HFF-Myc (cell line): ENCODE results near the gene UBAC2.

ENCODE experiments used
- DNase-seq: peaks from one replicate; pipeline ENCODE4 v3.0.0-alpha.2; 2011; ENCODE audit warnings: low read depth; ENCODE audit errors: extremely low read depth
- H3K4me3 ChIP-seq: replicated peaks from 2 replicates; pipeline ENCODE4 v1.5.1; 2011; ENCODE audit warnings: low read depth, mild to moderate bottlenecking, control low read depth, low read length
- TF ChIP-seq, protein P1 (sequence below): IDR thresholded peaks from 2 replicates; pipeline ENCODE4 v1.5.1; 2012; ENCODE audit warnings: mild to moderate bottlenecking, low read depth, low read length, control low read depth; ENCODE audit errors: missing control alignments

Gene UBAC2

DNA sequence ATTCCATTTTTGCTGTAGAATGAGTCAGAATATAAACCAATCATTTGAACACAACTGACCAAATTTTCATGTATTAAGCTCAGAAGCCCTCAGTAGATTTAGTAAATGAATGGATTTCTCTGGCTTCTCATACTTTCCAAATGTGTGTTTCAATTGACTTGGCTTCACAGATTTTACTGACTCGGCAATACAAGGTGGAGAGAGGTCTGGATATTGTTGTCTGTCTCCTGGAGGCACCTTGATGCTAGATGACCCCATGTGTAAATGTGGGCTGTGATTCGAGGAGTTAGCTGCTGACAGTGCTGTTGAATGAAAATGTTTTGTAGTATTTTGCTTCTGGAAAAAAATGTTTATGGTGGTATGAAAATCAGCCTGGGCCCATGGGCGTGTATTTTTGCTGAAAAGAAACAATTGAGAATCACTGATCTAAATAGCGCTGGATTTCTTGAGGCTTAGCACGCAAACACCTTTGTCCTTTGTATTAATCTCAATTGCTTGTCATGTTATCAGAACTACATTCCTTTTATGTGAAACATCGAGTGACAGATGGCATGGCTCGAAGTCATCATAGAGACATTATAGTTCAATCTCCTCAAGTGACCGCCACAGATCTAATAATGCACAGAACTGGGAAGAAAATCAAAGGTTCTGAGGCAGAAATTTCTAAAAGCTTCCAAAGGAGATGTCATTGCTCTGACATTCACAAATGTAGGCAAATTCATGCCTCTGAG is 41.2 kb upstream of the UBAC2 start:
- DNase-seq = no peak
- TF ChIP-seq, protein P1, sequence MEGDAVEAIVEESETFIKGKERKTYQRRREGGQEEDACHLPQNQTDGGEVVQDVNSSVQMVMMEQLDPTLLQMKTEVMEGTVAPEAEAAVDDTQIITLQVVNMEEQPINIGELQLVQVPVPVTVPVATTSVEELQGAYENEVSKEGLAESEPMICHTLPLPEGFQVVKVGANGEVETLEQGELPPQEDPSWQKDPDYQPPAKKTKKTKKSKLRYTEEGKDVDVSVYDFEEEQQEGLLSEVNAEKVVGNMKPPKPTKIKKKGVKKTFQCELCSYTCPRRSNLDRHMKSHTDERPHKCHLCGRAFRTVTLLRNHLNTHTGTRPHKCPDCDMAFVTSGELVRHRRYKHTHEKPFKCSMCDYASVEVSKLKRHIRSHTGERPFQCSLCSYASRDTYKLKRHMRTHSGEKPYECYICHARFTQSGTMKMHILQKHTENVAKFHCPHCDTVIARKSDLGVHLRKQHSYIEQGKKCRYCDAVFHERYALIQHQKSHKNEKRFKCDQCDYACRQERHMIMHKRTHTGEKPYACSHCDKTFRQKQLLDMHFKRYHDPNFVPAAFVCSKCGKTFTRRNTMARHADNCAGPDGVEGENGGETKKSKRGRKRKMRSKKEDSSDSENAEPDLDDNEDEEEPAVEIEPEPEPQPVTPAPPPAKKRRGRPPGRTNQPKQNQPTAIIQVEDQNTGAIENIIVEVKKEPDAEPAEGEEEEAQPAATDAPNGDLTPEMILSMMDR = no peak

DNA sequence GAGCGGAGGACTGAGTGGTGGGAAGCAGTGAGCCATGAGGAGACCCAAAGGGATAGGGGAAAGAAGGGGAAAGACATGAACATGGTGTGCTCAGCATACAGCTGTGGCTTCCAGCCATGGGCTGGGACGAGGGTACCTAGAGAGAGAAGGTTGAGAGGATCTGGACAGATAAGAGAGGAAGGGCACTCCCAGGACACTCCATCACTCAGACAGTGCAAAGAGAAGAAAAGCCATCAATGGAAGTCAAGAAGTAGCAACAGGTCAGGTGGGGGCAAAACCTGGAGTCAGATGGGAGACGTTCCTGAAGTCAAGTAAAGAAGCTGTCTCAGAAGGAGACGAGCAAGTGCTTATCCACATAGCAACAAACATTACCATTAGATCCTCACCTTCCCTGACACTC is 40.2 kb upstream of the UBAC2 start:
- H3K4me3 ChIP-seq = no peak overlapping the region
- DNase-seq = no peak
- TF ChIP-seq, protein P1 = no peak

More for the DNA sequence above, 41.2 kb upstream of the UBAC2 start:
- no peak overlapping the region for H3K4me3 ChIP-seq

DNA sequence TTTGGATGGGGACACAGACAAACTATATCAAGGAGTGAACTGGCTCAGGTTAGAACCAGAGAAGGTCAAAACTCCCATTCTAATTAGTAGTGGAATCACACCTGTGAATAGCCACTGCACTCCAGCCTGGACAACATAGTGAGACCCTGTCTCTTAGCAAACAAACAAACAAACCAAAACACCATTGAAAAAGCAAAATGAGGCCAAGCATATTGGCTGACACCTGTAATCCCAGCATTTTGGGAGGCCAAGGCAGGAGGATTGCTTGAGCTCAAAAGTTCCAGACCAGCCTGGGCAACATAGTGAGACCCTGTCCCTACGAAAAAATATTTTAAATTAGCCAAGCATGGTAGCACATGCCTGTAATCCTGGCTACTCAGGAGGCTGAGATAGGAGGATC is 39.1 kb upstream of the UBAC2 start:
- no peak for DNase-seq
- no peak overlapping the region for H3K4me3 ChIP-seq
- TF ChIP-seq, protein P1 = no peak

DNA sequence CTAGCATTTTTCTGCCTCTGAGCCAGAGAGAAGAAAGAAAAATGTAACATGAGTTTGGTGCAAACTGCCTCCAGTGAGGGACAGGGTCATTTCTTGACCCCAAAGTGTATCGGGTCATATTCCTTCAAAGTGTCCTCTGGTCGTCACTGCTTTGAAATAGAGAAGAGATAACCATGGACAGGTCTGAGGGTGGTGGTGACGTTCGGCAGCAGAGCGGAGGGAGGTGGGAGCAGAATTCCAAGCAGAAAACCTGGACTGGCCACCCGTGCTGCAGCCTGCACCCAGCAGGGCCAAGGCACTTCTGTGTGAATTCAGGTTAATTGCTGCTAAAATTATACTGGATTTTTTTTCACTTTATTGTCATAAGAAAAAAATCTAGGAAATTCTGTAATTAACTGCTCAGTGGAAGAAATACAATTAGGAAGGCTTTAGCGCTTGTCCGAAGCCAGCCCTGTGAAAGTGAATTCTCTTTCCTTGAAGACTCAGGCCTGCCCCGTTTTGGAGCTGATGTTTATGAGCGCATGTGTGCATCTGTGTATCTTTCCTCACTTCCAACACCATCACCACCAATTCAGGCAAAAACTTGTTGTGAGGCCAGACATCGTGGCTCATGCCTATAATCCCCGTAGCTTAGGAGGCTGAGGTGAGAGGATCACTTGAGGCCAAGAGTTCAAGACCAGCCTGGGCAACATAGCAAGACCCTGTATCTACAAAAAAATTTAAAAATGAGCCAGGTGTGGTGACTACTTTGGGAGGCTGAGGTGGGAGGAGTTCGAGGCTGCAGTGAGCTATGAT is 37.9 kb upstream of the UBAC2 start:
- TF ChIP-seq, protein P1 = no peak
- DNase-seq = no peak
- H3K4me3 ChIP-seq = no peak overlapping the region

DNA sequence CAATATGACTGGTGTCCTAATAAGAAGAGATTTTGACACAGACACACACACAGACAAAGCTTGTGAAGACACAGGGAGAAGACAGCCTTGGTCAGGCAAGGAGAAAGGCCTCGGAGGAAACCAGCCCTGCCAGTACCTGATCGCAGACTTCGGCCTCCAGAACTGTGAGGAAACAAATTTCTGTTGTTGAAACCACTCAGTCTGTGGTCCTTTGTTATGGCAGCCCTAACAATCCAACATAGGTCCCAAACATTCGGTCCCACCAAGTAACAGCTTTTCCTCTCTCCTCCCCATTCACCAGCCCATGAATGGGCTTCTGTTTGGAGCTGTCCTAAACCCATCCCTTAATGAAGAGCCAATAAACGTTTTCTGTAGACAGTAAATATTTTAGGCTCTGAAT is 36.4 kb upstream of the UBAC2 start:
- H3K4me3 ChIP-seq = no peak overlapping the region
- no peak for DNase-seq
- TF ChIP-seq, protein P1 = no peak

DNA sequence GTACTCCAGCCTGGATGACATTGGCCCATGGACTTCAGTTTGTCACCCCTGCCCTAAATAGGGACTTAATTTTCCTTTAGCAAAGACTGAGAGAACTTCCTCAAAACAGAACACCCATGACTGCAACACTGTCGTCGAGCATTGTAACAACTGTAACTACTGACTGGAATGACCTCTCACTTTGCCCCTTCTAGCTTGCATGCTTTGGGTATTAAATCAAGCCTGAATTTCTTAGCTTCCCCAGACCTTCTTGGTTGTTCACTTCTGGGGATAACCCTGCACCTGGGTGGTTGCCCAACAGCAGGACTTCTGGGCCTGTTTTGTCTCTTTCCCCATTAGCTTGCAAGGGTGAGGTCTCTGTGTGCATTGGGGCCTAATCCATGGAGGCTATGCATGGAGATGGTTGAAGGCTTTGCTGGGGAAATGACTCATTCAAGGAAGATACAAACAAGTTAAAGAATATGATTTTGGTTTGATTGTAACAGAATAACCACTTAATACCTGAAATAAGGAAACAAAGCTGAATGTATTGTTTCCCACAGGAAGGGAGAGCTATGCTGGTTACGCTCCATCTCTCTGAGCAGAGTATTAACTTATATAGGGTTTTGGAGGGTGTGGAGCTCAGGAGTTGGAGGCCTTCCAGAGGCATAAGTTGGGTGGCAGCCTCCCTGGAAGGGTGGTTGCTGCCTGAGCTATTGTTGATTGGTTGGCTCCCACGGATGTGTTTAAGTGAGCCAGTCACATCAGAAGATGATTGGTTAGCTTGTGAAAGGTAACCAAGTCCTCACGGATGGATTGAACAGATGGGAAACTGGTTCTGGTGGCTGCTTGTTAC is 34.7 kb upstream of the UBAC2 start:
- DNase-seq = no peak
- TF ChIP-seq, protein P1 = no peak

More for the DNA sequence above, 34.7 kb upstream of the UBAC2 start:
- no peak overlapping the region for H3K4me3 ChIP-seq
